ENCODE data around the gene ZNF581.

The ZNF581 gene

DNA sequence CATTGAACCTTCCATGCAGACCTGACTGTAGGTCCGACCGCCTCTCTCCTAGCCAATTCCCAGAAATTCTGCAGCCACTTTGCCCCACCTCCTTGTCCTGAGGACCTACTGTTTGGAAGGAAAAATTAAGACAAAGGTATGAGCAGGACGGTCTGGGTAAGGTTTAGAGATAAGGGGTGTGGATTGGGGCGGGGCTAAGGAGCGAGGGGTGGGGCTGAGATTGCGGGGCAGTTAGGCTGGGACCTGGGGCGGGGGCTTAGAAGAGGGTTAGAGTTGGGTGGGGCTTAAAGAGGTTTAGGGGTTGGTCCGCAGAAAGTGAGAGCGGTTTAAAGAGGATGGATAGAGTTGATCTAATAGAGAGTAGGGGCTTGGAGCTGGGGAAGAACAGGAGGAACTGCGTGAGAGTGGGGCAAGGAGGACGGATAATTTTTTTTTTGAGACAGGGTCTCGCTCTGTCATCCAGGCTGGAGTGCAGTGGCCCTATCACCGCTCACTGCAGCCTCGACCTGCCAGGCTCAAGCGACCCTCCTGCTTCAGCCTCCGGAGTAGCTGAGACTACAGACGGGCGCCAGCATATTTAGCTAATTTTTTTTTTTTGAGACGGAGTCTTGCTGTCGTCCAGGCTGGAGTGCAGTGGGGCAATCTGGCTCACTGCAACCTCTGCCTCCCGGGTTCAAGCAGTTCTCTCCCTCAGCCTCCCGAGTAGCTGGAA lies 39.7 kb upstream of the ZNF581 start:
- FAIRE-seq (no peak), DNase-seq (ENCODE audit: insufficient read length, low spot score) (no peak)
- TF ChIP-seq POLR2A (IDR thresholded peaks at IDR 0.05; ENCODE audit: low read depth, low read length), result no peak

DNA sequence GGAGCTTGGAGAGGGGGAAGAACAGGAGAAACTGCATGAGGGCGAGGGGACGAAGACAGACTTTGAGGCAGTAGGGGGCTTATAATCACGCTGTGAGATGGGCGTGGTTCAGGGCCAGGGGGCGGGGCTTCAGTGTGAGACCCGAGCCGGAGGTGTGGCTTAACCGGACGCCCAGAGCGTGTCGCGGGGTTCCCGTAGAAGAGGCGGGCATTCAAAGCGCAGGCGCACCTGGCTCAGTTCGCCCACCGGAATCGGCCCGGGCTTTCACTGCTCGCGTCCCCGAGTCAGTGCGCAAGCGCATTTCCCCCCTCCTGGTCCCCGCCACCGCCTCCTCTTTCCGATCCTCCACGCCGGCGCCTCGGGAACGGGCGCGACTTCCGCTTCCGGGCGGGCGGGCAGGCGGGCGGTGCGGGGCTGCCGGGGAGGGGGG lies 38.2 kb upstream of the ZNF581 start:
- DNase-seq (ENCODE audit: insufficient read length, low spot score), result peak; percentile 100
- no peak for FAIRE-seq
- TF ChIP-seq POLR2A (IDR thresholded peaks at IDR 0.05; ENCODE audit: low read depth, low read length), result no peak

DNA sequence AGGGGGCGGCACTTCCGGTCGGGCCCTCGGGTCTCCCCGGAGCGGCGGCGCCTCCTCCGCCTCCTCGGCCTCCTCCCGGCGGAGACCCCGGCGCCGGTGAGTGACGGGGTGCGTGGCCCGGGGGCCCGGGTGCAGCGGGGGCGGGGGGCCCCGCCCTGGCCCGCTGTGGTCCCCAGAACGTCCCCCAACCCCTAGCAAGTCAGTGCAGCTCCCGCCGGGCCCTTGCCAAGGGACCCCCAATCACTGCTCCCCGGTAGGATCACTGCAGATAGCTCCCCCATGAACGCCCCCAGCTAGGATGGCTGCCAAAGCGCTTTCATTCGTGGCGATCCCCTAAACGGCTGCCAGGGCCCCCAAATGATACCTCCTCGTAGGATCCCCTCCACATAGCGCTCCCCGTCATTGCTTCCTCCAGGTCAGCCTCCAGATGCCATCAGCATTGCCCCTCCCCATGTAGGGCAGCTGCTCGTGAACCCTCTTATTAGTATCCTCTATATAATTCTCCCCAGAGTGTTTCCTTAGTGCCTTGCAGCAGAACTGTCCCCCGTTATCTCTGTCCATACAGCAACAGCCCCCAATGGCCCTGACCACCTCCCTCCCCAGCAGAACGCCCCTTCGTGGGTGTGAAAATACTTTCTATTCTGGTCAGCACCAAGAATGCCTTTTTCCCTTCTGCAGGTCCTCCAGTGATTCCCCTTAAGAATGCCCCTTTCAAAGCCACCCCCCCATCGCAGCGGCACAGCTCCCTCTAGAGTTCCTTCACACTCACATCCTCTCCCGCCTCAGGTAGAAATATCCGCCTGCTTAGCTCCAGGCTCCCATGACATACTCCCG lies 37.6 kb upstream of the ZNF581 start, which contains the start of gene ZNF865:
TSS of gene ZNF865 (plus strand) at position 11 of the 834 bp plus-strand sequence. CDS start 7,972 bp downstream, outside the sequence.
- FAIRE-seq (no peak), DNase-seq (ENCODE audit: insufficient read length, low spot score) (peak; percentile 99)
- peak; percentile 43; the same call in 1 of the 2 replicates for TF ChIP-seq POLR2A (IDR thresholded peaks at IDR 0.05; ENCODE audit: low read depth, low read length)

DNA sequence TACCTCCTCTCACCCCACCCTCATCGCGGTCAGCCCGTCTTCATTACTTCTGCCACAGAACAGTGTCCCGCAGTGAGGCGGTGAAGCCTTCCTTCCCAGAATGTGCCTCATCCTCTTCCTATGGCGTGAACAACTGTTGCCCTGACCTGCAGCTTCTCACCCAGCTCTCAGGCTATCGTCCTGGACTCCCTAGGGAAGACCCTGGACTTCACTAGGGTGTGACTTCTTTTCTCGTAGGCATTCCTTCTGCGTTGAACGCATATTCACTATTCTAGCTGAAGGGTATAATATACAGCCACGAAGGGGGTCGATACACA lies 37.0 kb upstream of the ZNF581 start:
- no peak for TF ChIP-seq POLR2A (IDR thresholded peaks at IDR 0.05; ENCODE audit: low read depth, low read length)
- FAIRE-seq, result no peak
- DNase-seq (ENCODE audit: insufficient read length, low spot score), result no peak

DNA sequence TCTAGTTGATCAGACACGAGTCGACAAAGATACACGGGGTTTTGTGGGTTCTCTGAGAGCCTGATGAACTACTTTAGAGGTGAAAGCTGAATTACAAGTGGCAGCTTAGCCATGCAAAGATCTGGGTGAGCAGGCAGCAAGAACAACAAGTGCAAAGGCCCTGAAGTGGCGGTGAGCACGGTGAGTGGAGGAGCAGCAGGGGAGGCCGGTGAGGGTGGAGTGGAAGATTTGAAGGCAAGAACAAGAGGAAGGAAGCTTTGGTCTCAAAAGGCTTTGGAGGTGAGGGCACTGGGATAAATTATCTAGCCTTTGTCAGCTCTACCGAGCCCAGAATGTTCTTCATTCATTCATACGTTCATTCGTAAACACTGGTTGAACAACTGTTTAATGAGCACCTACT lies 36.6 kb upstream of the ZNF581 start:
- DNase-seq (ENCODE audit: insufficient read length, low spot score) (no peak), FAIRE-seq (no peak)
- no peak for TF ChIP-seq POLR2A (IDR thresholded peaks at IDR 0.05; ENCODE audit: low read depth, low read length)

DNA sequence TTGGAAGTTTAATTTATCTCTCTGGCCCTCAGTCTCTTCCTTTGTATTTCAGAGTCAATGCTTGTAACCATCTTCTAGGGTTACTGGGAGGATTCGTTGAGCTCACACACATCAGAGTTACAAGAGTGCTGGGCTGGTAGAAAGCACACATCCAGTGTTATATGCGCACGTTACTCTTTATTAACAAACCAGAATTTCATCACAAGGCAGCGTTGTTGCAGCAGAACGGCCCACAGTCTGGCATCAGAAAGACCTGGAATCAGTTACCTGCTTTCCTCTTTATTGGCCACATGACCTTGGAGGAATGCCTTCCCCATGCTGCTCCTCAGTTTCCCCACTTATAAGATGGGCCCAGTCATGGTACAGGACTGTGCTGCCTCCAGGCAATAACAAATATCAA lies 34.1 kb upstream of the ZNF581 start:
- FAIRE-seq (no peak), DNase-seq (ENCODE audit: insufficient read length, low spot score) (no peak)
- TF ChIP-seq POLR2A (IDR thresholded peaks at IDR 0.05; ENCODE audit: low read depth, low read length), result no peak

DNA sequence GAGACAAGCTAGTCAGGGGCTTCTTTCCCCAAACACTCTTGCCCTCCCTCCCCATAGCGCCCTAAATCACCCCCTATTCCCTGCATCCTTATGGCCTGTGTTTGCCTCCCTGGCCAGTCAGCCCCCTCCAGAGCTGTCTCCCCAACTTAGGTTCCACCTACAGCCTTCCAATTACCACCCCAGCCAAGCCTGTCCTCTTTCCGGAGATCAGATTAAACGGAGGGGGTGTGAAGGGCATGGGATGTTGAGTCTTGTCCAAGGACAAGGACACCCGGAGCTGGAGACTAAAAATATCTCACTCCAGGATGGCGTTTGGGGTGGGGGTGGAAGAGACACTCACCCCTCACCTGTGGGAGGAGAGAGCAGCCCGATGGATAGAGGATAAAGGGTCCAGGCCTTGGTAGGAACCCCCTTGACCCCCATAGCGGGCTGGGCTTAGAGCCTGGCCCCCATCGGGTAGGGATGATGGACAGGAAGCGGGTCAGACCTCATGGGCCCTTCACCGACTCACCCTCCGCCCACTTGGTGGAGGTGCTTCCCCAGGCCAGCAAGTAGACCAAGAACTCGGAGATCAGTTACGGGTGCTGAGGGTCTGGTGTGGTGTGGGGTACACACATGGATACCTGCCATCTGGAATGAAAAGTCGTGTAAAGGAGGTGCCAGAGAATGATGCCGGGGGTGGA lies 32.0 kb upstream of the ZNF581 start:
- TF ChIP-seq POLR2A (IDR thresholded peaks at IDR 0.05; ENCODE audit: low read depth, low read length), result no peak
- DNase-seq (ENCODE audit: insufficient read length, low spot score) (no peak), FAIRE-seq (no peak)

DNA sequence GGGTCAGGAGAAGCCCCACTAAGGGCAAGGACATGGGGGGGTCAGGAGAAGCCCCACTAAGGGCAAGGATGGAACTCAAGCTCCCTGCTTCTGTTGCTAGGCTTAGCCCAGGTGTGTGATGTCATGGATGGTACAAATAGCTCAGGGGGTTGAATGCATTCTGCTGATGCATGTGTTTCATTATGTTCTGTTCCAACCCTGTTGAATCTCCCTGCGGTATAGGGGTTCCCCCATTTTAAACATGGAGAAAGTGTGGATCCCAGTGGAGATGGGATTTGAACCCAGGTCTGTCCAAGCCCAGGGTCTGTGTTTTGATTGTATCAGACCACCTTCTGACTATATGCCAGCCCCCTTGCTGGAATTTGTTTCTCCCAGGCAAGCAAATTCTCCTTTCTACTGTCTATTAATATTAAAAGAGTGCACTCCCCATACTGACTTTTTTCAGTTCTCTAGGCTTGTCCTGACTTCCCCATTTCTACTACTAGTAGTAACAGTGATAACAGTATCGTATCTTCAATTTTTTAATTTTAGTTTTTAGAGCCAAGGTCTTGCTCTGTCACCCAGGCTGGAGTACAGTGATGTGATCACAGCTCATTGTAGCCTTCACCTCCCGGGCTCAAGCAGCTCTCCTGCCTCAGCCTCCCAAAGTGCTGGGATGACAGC lies 31.3 kb upstream of the ZNF581 start:
- no peak for TF ChIP-seq POLR2A (IDR thresholded peaks at IDR 0.05; ENCODE audit: low read depth, low read length)
- DNase-seq (ENCODE audit: insufficient read length, low spot score) (no peak), FAIRE-seq (no peak)

DNA sequence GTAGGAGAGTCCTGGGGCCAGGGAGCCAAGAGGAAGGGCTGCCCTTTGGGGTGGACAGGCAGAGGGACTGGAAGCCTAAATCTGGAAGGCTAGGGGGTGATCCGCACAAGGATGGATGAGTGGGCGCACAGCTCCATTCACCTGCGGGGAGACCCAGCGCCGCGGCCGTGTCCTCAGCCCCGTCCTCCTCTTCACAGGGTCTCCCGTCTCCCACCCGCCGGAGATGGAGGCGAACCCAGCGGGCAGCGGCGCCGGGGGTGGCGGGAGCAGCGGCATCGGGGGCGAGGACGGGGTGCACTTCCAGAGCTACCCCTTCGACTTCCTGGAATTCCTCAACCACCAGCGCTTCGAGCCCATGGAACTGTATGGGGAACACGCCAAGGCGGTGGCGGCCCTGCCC lies 30.1 kb upstream of the ZNF581 start:
- TF ChIP-seq POLR2A (IDR thresholded peaks at IDR 0.05; ENCODE audit: low read depth, low read length), result no peak
- DNase-seq (ENCODE audit: insufficient read length, low spot score) (no peak), FAIRE-seq (no peak)

DNA sequence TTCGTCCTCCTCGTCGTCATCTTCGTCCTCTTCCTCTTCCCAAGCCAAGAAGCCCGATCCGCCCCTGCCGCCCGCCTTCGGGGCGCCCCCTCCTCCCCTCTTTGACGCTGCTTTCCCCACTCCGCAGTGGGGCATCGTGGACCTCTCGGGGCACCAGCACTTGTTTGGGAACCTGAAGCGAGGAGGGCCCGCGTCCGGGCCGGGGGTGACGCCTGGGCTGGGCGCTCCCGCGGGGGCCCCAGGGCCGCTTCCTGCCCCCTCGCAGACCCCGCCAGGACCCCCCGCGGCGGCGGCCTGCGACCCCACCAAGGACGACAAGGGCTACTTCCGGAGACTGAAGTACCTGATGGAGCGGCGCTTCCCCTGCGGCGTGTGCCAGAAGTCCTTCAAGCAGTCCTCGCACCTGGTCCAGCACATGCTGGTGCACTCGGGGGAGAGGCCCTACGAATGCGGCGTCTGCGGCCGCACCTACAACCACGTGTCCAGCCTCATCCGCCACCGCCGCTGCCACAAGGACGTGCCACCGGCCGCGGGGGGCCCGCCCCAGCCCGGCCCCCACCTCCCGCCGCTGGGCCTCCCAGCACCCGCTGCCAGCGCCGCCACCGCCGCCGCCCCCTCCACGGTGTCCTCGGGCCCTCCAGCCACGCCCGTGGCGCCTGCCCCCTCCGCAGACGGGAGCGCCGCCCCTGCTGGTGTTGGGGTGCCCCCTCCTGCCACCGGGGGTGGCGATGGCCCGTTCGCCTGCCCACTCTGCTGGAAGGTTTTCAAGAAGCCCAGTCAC lies 29.3 kb upstream of the ZNF581 start:
- FAIRE-seq, result no peak
- no peak for DNase-seq (ENCODE audit: insufficient read length, low spot score)
- TF ChIP-seq POLR2A (IDR thresholded peaks at IDR 0.05; ENCODE audit: low read depth, low read length), result no peak

DNA sequence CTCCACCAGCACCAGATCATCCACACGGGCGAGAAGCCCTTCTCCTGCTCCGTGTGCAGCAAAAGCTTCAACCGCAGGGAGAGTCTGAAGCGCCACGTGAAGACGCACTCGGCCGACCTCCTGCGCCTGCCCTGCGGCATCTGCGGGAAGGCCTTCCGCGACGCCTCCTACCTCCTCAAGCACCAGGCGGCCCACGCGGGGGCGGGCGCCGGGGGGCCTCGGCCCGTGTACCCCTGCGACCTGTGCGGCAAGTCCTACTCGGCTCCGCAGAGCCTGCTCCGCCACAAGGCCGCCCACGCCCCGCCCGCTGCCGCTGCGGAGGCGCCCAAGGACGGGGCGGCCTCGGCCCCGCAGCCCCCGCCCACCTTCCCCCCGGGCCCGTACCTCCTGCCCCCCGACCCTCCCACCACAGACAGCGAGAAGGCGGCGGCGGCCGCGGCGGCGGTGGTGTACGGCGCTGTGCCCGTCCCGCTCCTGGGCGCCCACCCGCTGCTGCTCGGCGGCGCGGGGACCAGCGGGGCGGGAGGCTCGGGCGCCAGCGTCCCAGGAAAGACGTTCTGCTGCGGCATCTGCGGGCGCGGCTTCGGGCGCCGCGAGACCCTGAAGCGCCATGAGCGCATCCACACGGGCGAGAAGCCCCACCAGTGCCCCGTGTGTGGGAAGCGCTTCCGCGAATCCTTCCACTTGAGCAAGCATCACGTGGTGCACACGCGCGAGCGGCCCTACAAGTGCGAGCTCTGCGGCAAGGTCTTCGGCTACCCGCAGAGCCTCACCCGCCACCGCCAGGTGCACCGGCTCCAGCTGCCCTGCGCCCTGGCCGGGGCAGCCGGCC lies 28.5 kb upstream of the ZNF581 start:
- FAIRE-seq (no peak), DNase-seq (ENCODE audit: insufficient read length, low spot score) (no peak)
- no peak for TF ChIP-seq POLR2A (IDR thresholded peaks at IDR 0.05; ENCODE audit: low read depth, low read length)
